ENCODE measurements around the gene SLC2A4.

The SLC2A4 gene

DNA sequence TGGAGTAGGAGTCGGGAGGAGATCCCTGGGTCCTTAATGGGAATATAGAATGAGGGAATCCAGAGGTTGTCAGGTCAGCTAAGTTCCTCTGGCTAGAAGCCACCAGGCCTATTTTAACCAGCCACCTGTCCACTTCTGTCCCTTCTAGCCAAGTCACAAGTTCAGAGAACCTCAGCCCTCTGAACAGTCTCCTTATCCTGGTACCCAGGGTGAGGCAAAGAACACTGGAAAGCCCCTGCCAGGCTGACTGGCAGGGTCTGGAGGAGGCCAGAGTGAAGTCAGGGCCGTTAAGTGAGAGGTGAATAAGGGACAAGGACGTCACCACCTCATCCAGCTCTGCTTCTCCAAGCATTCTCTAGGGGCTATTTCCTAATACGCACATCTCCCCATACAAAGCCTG lies 32.7 kb upstream of the SLC2A4 start:
- DNase-seq: no peak

GRCh38 chr17:7249214-7249613 lies 32.3 kb upstream of the SLC2A4 start:
- no peak for DNase-seq

- DNase-seq: no peak
These were observed 31.7 kb upstream of the SLC2A4 start for GRCh38 chr17:7249830-7250229.

DNA sequence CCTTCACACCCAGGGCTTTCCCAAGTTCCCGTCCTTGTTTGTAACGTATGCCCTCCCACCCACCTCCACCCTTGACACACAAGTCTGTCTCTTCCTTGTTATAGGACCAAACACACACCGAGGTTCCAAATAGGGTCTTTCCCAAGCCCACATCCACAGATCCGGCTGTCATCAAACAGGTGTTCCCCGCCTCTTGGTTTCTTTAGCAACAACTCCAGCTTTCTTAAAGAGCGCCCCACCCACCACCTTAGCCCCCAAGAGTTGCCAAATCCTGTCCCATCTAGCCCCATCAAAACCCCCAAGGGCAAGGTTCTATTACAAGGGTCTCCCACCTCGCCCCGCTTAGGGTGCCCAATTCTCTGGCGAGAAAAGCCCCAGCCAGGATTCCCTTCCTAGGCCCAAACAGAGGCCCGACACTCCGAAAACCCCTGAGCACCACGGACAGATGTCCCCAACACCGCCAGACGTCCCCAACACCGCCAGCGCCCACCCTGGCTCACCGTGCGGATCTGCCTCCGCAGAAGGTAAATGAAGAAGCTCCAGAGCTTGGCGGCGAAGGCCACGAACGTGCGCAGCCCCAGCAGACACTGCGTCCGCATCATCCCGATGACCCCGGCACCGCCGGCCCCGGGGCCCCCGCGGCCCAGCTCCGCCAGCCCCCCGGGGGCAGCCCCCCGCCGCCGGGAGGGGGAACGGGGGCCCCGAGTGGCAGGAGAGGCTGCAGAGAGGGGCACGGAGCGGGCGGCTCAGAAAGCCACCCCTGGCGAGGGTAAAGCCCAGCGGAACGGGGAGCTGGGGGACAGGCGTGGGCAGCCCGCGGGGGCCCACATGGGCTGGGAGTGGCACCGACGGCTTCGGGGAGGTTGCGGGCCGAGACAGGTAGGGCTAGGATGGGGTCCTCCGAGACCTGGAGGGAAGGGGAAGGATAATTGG lies 30.6 kb upstream of the SLC2A4 start:
- no peak for DNase-seq

GRCh38 chr17:7251661-7252175 lies 29.8 kb upstream of the SLC2A4 start, which contains the start of gene CTDNEP1:
Gene CTDNEP1, minus strand, starts transcription at chr17:7251734. Its CDS starts 438 bp downstream, at chr17:7251296.
- DNase-seq: peak; percentile 100

DNA sequence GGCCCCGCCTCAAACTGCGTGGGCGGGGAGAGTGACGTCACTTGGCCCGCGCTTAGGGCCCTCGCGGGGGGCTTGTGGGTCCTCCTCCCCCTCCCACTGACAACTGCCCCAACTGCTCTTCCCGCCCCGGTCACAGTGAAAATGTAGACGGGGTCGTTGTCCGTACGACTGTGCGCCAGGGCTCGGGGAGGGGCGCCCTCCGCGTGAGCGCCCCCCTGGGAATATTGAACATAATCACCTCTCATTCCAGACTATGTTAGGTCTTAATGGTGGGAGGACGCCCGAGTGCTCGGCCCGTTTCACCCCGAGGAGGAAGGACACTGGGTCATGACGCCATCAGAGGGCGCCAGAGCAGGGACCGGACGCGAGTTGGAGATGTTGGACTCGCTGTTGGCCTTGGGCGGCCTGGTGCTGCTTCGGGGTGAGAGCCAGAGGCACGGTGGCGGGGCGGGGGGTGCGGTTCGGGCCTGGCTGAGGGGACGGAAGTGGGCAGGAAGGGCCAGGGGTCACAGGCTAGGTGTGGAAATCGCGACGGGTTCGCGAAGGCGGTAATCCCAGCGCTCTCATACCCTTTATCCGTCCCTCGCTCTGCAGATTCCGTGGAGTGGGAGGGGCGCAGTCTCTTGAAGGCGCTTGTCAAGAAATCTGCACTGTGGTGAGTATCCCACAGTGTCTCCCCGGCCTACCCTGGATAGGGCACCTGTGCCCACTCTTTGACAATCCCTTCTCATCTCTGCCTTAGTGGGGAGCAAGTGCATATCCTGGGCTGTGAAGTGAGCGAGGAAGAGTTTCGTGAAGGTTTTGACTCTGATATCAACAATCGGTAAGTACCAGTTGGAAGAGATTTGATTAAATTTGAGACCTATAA lies 29.1 kb upstream of the SLC2A4 start, which contains the start of gene ELP5:
Gene ELP5 (plus strand): TSS at position 40 of the 868 bp plus-strand sequence. CDS start 336 bp downstream, at position 376.
- peak; percentile 98 for DNase-seq

DNA sequence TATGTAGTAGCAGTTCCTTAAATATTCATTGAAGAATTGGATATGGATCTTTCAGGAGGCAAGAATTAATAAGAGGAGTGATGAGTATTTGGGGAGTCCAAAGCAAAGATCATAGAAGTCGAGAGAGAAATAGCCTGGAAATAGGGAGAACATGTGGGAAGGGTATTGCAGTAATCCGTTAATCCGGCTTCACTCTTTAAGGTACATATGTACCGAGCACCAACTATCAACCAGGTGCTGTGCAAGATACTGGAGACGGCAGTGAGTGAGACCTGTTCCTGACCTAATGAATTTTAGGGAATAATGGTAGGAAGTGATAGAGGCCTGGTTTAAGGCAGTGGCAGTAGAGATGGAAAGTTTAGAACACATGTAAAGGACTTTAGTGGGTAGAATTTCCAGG lies 28.4 kb upstream of the SLC2A4 start:
- peak; percentile 84 for DNase-seq

- no peak for DNase-seq
These were observed 27.0 kb upstream of the SLC2A4 start for GRCh38 chr17:7254511-7254910.

DNA sequence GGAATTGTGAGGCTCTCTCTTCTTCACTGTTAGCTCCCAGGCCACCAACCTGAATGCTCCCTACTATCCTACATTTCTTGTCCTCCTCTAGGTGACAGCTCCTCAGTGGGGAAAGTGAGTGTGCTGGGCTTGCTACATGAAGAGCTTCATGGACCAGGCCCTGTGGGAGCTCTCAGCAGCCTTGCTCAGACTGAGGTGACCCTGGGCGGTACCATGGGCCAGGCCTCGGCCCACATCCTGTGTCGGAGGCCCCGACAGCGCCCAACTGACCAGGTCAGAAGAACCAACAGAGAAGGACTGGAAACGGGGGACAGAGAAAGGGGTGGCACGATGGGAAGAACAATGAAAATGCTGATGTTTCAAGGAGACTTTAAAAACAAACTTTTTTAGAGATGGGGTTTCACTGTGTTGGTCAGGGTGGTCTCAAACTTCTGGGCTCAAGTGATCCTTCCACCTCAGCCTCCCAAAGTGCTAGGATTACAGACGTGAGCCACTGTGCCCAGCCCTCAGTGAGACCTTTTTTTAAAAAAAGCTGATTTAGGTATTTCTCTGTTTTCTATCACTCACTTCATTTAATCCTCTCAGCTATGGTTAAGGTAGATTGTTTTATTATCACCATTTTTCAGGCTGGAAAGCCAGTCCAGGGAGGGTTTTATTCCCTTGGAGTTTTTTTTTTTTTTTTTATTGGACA lies 24.6 kb upstream of the SLC2A4 start:
- no peak for DNase-seq

GRCh38 chr17:7258731-7259554 lies 22.6 kb upstream of the SLC2A4 start:
- DNase-seq: no peak

DNA sequence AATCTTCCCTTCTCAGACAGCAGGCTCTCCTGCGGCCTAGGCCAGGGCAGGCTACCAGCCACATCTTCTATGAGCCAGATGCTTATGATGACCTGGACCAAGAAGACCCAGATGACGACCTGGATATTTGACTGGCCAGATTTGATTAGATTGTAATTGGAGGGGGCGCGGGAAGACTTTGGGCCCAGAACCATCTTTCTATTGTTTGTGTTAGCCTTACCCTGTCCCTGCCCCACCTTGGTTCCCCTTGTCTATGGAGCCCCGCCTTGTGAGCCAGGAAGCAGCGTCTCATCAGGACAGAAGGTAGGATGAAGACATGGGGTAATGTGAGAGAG lies 22.0 kb upstream of the SLC2A4 start:
- no peak for DNase-seq

DNA sequence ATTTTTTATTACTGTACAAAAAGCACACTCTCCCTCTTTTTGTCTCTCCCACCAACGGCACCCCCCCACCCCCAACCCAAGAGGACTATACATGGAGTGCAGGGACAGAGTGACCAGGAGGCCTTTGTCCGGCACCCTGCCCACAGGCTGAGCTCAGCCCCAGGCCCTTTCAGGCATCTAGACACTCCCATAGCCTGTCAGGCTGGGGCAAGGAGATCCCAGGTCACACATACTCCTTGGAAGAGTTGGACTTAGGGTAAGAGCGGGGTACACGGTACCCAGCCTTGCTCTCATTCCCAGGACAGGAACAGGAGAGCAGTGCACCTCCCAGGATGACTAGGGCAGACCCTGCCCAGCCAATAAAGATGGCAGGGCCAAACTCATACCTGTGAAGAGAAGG lies 21.4 kb upstream of the SLC2A4 start:
- DNase-seq: no peak

GRCh38 chr17:7260651-7261378 lies 20.7 kb upstream of the SLC2A4 start:
- peak; percentile 47 for DNase-seq

DNA sequence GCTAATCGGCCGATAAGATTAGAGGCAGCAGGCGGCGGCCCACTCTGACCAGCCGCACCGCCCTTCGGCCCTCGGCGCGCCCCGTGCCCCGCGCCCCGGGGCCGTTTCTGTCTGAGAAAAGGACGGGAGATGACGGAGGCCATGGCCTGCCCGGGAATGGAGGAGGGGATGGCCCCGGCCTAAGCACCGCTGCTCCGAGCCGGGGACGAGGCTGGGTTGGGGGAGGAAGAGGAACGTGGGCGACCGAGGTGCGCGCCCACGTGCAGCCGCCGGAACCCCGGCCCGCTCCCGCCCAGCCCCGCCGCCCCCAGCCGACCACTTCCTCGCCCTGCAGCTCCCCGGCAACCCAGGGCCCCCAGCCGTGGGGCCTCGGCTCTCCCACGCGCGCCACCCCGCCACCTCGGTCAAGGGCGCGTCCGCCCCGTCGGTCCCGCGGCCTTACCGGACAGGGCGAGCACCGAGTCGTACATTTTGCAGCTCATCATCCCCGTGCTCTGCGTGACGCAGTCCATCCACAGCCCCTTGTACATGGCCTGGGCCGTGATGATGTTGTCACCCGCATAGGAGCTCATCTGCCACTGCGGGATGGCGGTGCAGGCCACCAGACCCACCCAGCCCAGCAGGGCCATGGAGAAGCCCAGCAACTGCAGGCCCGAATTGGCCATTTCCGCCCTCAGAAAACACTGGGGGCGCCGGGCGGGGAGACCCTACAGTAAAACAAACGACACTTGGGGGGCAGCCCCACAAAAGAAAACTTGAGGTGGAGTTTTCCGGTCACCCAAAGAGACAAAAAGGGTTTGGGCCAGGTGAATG lies 19.9 kb upstream of the SLC2A4 start:
- DNase-seq: no peak

- no peak for DNase-seq
These were observed 19.2 kb upstream of the SLC2A4 start, which contains the start of gene CLDN7 for GRCh38 chr17:7262192-7262934. Gene CLDN7, minus strand, starts transcription at chr17:7262478. Its CDS starts 435 bp downstream, at chr17:7262043.

DNA sequence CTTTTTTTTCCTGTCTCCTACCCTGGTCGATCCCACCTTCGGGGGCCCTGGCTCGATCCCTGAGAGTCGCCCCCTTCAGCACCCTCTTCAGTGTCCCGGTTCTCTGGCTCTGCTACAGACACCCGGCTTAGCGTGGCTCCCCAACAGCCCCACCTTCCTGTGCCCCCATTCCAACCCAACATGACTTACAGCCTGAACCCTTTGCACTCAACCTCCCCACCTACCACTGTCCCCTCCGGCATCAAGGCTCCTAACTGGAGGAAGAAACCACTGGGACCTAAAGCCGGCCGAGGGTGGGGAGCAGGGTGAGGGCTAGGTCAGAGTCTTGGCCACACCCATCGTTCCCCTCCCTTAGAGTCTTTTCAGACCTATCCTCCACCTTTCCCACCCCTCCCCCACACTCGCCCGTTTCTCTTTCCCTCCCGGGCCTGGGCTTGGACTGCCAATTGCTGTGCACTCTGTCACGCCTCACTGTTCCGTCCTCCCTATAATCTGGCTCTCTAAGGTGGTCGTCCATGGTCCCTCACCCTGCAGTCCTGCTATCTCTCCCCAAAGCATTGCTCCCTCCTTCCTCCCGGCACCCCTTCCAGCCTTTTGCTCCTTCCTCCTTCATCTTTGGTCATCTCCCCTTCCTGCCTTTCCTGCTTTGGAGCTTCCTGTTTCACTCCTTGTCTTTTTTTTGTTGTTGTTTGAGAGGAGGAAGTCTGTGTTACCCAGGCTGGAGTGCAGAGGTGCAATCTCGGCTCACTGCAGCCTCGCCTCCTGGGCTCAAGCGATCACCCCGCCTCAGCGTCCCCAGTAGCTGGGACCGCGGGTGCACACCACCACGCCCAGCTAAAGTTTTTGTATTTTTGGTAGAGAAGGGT lies 18.4 kb upstream of the SLC2A4 start:
- peak; percentile 68 for DNase-seq

DNA sequence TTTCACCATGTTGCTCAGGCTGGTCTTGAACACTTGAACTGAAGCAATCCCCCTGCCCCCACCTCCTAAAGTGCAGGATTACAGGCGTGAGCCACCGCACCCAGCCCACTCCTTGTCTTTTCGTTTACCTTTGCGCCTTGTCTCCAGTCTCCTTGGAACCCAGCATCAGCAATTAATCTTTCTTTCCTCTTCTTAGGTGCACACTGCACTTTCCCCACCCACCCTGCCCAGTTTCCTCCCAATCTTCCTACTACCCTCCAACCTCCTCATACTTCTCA lies 17.8 kb upstream of the SLC2A4 start:
- peak; percentile 55 for DNase-seq

- no peak for DNase-seq
These were observed 14.7 kb upstream of the SLC2A4 start for GRCh38 chr17:7266784-7267183.

DNA sequence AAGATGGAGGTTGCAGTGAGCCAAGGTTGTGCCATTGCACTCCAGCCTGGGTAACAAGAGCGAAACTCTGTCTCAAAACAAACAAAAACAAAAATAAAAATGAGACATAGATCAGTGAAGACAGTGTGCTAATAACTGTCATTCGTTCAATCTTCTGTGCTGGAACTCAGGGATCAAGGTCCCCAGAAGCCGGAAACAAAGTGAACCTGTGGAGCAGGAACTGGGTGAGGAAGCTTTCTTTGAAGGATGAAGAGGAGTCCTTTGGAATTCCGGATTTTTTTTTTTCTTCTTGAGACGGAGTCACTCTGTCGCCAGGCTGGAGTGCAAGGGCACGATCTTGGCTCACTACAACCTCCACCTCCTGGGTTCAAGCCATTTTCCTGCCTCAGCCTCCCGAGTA lies 2.1 kb upstream of the SLC2A4 start:
- DNase-seq: no peak

Data from NCI-H82 (cell line).